HUES6 (cell line): Measurements from ENCODE around the gene ANKRD13B.

Source experiments
- H3K27ac ChIP-seq: 2 replicates; pipeline ENCODE4 v1.7.0; 2013; ENCODE audit warnings: low read depth, mild to moderate bottlenecking, low read length, inconsistent platforms
- H3K27me3 ChIP-seq: 2 replicates; pipeline ENCODE4 v1.6.1; 2013; ENCODE audit warnings: low read length; ENCODE audit not compliant: control insufficient read depth, insufficient read depth
- H3K36me3 ChIP-seq: 2 replicates; pipeline ENCODE4 v1.6.1; 2013; ENCODE audit warnings: low read length; ENCODE audit not compliant: control insufficient read depth, insufficient read depth
- H3K4me1 ChIP-seq: 2 replicates; pipeline ENCODE4 v1.6.1; 2013; ENCODE audit warnings: low read length; ENCODE audit not compliant: control insufficient read depth, insufficient read depth
- H3K4me3 ChIP-seq: 2 replicates; pipeline ENCODE4 v1.5.1; 2013; ENCODE audit warnings: low read depth, low read length
- H3K9ac ChIP-seq: one replicate; pipeline ENCODE4 v1.6.1; 2013; ENCODE audit warnings: mild to moderate bottlenecking, low read length
- H3K9me3 ChIP-seq: 2 replicates; pipeline ENCODE4 v1.6.1; 2013; ENCODE audit warnings: low read depth, low read length; ENCODE audit not compliant: control insufficient read depth, insufficient read depth

ANKRD13B gene

GRCh38 chr17:29607557-29608195, 14.7 kb downstream of the ANKRD13B start:
- Histone ChIP-seq H3K4me3 (no peak overlapping the region), H3K9ac (no peak overlapping the region), H3K4me1 (no peaks in the 10 kb centered on the region), H3K36me3 (0 out of 2 replicates have a peak, but pooled peaks cover 3% of the 10 kb centered on the region), H3K27ac (no peak overlapping the region), H3K27me3 (peaks cover 16% of the 10 kb centered on the region), H3K9me3 (no peaks in the 10 kb centered on the region)

GRCh38 chr17:29608986-29609385, 16.1 kb downstream of the ANKRD13B start:
- Histone ChIP-seq H3K9me3 (0 out of 2 replicates have a peak, but pooled peaks cover 2% of the 10 kb centered on the region), H3K36me3 (0 out of 2 replicates have a peak, but pooled peaks cover 3% of the 10 kb centered on the region), H3K4me3 (no peak overlapping the region), H3K27ac (no peak overlapping the region), H3K4me1 (peaks cover 5% of the 10 kb centered on the region; the same call in 1 of the 2 replicates), H3K9ac (no peak overlapping the region), H3K27me3 (peaks cover 27% of the 10 kb centered on the region)

GRCh38 chr17:29610395-29610794, 17.5 kb downstream of the ANKRD13B start:
- peaks cover 41% of the 10 kb centered on the region for H3K27me3 ChIP-seq
- no peak overlapping the region for H3K9ac ChIP-seq
- H3K36me3 ChIP-seq: 0 out of 2 replicates have a peak, but pooled peaks cover 3% of the 10 kb centered on the region
- H3K4me3 ChIP-seq: no peak overlapping the region
- H3K4me1 ChIP-seq: peaks cover 18% of the 10 kb centered on the region
- no peak overlapping the region for H3K27ac ChIP-seq
- H3K9me3 ChIP-seq: 0 out of 2 replicates have a peak, but pooled peaks cover 2% of the 10 kb centered on the region

GRCh38 chr17:29611351-29612093, 18.6 kb downstream of the ANKRD13B start:
- no peak overlapping the region for H3K4me3 ChIP-seq
- H3K27me3 ChIP-seq: peaks cover 52% of the 10 kb centered on the region
- 0 out of 2 replicates have a peak, but pooled peaks cover 3% of the 10 kb centered on the region for H3K36me3 ChIP-seq
- H3K9ac ChIP-seq: no peak overlapping the region
- H3K9me3 ChIP-seq: 0 out of 2 replicates have a peak, but pooled peaks cover 2% of the 10 kb centered on the region
- peaks cover 25% of the 10 kb centered on the region for H3K4me1 ChIP-seq
- no peak overlapping the region for H3K27ac ChIP-seq

- H3K27ac ChIP-seq: no peak overlapping the region
- no peak overlapping the region for H3K4me3 ChIP-seq
- 0 out of 2 replicates have a peak, but pooled peaks cover 3% of the 10 kb centered on the region for H3K36me3 ChIP-seq
- H3K9me3 ChIP-seq: 0 out of 2 replicates have a peak, but pooled peaks cover 2% of the 10 kb centered on the region
- no peak overlapping the region for H3K9ac ChIP-seq
- peaks cover 28% of the 10 kb centered on the region for H3K4me1 ChIP-seq
- peaks cover 57% of the 10 kb centered on the region for H3K27me3 ChIP-seq
Observed at GRCh38 chr17:29612094-29612403, 19.1 kb downstream of the ANKRD13B start.

GRCh38 chr17:29612404-29613280, 19.7 kb downstream of the ANKRD13B start:
- Histone ChIP-seq H3K9ac (no peak overlapping the region), H3K4me3 (peak overlapping the region; percentile 61; the same call in 1 of the 2 replicates), H3K9me3 (0 out of 2 replicates have a peak, but pooled peaks cover 2% of the 10 kb centered on the region), H3K36me3 (0 out of 2 replicates have a peak, but pooled peaks cover 3% of the 10 kb centered on the region), H3K27me3 (peaks cover 63% of the 10 kb centered on the region), H3K4me1 (peaks cover 33% of the 10 kb centered on the region), H3K27ac (no peak overlapping the region)

GRCh38 chr17:29613352-29613837, 20.5 kb downstream of the ANKRD13B start:
- Histone ChIP-seq H3K36me3 (0 out of 2 replicates have a peak, but pooled peaks cover 3% of the 10 kb centered on the region), H3K4me3 (peak overlapping the region; percentile 61), H3K9me3 (0 out of 2 replicates have a peak, but pooled peaks cover 2% of the 10 kb centered on the region), H3K27ac (no peak overlapping the region), H3K9ac (peak overlapping the region; percentile 21), H3K4me1 (peaks cover 38% of the 10 kb centered on the region), H3K27me3 (peaks cover 71% of the 10 kb centered on the region)

- H3K27ac ChIP-seq: no peak overlapping the region
- H3K9ac ChIP-seq: peak overlapping the region; percentile 21
- H3K4me1 ChIP-seq: peaks cover 43% of the 10 kb centered on the region
- H3K9me3 ChIP-seq: 0 out of 2 replicates have a peak, but pooled peaks cover 2% of the 10 kb centered on the region
- 0 out of 2 replicates have a peak, but pooled peaks cover 3% of the 10 kb centered on the region for H3K36me3 ChIP-seq
- peak overlapping the region; percentile 61 for H3K4me3 ChIP-seq
- H3K27me3 ChIP-seq: peaks cover 75% of the 10 kb centered on the region
Observed at GRCh38 chr17:29613856-29614255, 20.9 kb downstream of the ANKRD13B start.

- Histone ChIP-seq H3K9ac (no peak overlapping the region), H3K4me3 (no peak overlapping the region), H3K4me1 (peaks cover 49% of the 10 kb centered on the region), H3K27ac (no peak overlapping the region), H3K36me3 (no peaks in the 10 kb centered on the region), H3K9me3 (0 out of 2 replicates have a peak, but pooled peaks cover 2% of the 10 kb centered on the region), H3K27me3 (peaks cover 82% of the 10 kb centered on the region)
Observed at GRCh38 chr17:29614349-29615047, 21.6 kb downstream of the ANKRD13B start.

- peaks cover 54% of the 10 kb centered on the region for H3K4me1 ChIP-seq
- peaks cover 83% of the 10 kb centered on the region for H3K27me3 ChIP-seq
- H3K36me3 ChIP-seq: no peaks in the 10 kb centered on the region
- H3K27ac ChIP-seq: no peak overlapping the region
- H3K9me3 ChIP-seq: 0 out of 2 replicates have a peak, but pooled peaks cover 2% of the 10 kb centered on the region
- H3K4me3 ChIP-seq: peak overlapping the region; percentile 70
- H3K9ac ChIP-seq: no peak overlapping the region
Observed at GRCh38 chr17:29615048-29615385, 22.1 kb downstream of the ANKRD13B start.
